ENCODE results near the gene WNT1.

GRCh38 chr12:48977290-48978281 lies 536 bp upstream of the WNT1 start:
- TF ChIP-seq GATA3 (IDR thresholded peaks at IDR 0.05; ENCODE audit: low read depth, low read length) (no peak), GATA2 (IDR thresholded peaks at IDR 0.05; ENCODE audit: low read depth, low read length) (no peak)

Data from SH-SY5Y (cell line).